ENCODE measurements around the gene KDM4B. TPM values are rescaled to one million over a fixed set of nuclear protein-coding genes. Genes with fewer than 3 reads are reported as not detected.

KDM4B gene
- total RNA-seq, 1 donor = 22.1 TPM

DNA sequence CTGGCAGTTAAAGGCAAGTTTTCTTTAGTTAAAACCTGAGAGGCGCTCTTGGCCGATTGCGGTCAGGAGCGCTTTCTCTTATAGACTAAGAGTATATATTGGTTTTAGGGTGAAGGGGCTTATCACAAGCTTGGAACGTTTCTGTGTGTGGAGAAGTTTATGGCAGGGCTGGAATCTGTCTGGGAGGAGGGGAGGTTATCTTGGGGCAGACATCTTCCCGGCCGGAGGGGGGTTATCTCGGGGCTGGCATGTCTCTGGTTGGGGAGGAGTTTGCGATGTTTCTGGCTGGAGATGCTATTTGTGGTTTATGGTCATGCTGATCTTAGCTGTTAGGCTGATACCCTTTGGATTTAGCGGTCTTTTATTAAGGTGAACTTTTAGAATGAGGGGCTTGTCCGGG is 18.3 kb downstream of the KDM4B start:
- Histone ChIP-seq H4K20me1 (ENCODE audit: insufficient read depth, low read length) (peaks cover 71% of the 10 kb centered on the region), H2AFZ (ENCODE audit: low read length) (no peak overlapping the region), H3K4me3 (ENCODE audit: insufficient read depth, low read length) (no peak overlapping the region), H3K4me1 (ENCODE audit: insufficient read depth, low read length) (peaks cover 23% of the 10 kb centered on the region), H3K27me3 (ENCODE audit: insufficient read depth, low read length) (no peaks in the 10 kb centered on the region), H3K36me3 (ENCODE audit: insufficient read depth, low read length) (peaks cover 5% of the 10 kb centered on the region), H3K9me3 (ENCODE audit: low read depth, low read length) (no peaks in the 10 kb centered on the region), H3K27ac (ENCODE audit: low read depth, low read length) (peak overlapping the region; percentile 69), H3K4me2 (ENCODE audit: insufficient read depth, low read length) (peak overlapping the region; percentile 71), H3K79me2 (ENCODE audit: insufficient read depth, low read length) (peaks cover 87% of the 10 kb centered on the region)
- TF ChIP-seq, protein P1, sequence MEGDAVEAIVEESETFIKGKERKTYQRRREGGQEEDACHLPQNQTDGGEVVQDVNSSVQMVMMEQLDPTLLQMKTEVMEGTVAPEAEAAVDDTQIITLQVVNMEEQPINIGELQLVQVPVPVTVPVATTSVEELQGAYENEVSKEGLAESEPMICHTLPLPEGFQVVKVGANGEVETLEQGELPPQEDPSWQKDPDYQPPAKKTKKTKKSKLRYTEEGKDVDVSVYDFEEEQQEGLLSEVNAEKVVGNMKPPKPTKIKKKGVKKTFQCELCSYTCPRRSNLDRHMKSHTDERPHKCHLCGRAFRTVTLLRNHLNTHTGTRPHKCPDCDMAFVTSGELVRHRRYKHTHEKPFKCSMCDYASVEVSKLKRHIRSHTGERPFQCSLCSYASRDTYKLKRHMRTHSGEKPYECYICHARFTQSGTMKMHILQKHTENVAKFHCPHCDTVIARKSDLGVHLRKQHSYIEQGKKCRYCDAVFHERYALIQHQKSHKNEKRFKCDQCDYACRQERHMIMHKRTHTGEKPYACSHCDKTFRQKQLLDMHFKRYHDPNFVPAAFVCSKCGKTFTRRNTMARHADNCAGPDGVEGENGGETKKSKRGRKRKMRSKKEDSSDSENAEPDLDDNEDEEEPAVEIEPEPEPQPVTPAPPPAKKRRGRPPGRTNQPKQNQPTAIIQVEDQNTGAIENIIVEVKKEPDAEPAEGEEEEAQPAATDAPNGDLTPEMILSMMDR (IDR thresholded peaks at IDR 0.05; ENCODE audit: extremely low read depth, low read depth, low read length) = no peak
- DNase-seq (ENCODE audit: insufficient read length, low spot score, missing footprints) = no peak

- no peak overlapping the region for H2AFZ ChIP-seq (ENCODE audit: low read length)
- TF ChIP-seq, protein P1 (IDR thresholded peaks at IDR 0.05; ENCODE audit: extremely low read depth, low read depth, low read length) = no peak
- peaks cover 89% of the 10 kb centered on the region for H3K79me2 ChIP-seq (ENCODE audit: insufficient read depth, low read length)
- H3K9me3 ChIP-seq (ENCODE audit: low read depth, low read length) = no peaks in the 10 kb centered on the region
- peaks cover 8% of the 10 kb centered on the region for H3K36me3 ChIP-seq (ENCODE audit: insufficient read depth, low read length)
- DNase-seq (ENCODE audit: insufficient read length, low spot score, missing footprints) = peak; percentile 29
- H3K27ac ChIP-seq (ENCODE audit: low read depth, low read length) = peak overlapping the region; percentile 69
- H4K20me1 ChIP-seq (ENCODE audit: insufficient read depth, low read length) = peaks cover 73% of the 10 kb centered on the region
- peak overlapping the region; percentile 71 for H3K4me2 ChIP-seq (ENCODE audit: insufficient read depth, low read length)
- no peaks in the 10 kb centered on the region for H3K27me3 ChIP-seq (ENCODE audit: insufficient read depth, low read length)
- H3K4me1 ChIP-seq (ENCODE audit: insufficient read depth, low read length) = peaks cover 23% of the 10 kb centered on the region
- no peak overlapping the region for H3K4me3 ChIP-seq (ENCODE audit: insufficient read depth, low read length)
Observed at GRCh38 chr19:4987692-4988370, 18.9 kb downstream of the KDM4B start.

DNA sequence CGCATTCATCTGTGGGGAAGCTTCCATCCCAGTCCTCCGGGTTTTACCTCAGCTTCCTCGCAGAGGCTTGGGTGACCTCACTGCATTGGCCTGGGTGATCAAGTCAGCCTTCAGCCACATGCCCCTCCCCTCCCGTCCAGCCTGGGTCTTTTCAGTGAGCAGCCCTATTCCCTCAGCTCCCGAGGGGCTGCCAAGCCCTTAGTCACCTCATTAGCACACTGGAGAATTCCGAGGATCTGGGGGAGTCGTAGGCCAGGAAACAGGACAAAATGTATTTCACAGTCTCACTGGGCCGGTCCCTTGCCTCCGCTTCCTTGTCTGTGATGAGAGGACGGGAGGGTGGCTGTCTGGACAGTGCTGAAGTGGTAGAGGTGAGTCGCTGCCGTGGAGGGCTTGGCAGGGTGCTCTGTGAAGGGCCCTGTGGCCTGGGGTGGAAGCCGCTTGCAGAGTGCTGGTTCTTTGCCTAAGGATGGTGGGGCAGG is 19.9 kb downstream of the KDM4B start:
- Histone ChIP-seq H4K20me1 (ENCODE audit: insufficient read depth, low read length) (peaks cover 67% of the 10 kb centered on the region), H3K4me1 (ENCODE audit: insufficient read depth, low read length) (peaks cover 23% of the 10 kb centered on the region), H3K4me3 (ENCODE audit: insufficient read depth, low read length) (peak overlapping the region; percentile 56), H2AFZ (ENCODE audit: low read length) (peak overlapping the region; percentile 56), H3K27me3 (ENCODE audit: insufficient read depth, low read length) (no peaks in the 10 kb centered on the region), H3K27ac (ENCODE audit: low read depth, low read length) (peak overlapping the region; percentile 69), H3K9me3 (ENCODE audit: low read depth, low read length) (no peaks in the 10 kb centered on the region), H3K79me2 (ENCODE audit: insufficient read depth, low read length) (peaks cover 88% of the 10 kb centered on the region), H3K4me2 (ENCODE audit: insufficient read depth, low read length) (peak overlapping the region; percentile 71), H3K36me3 (ENCODE audit: insufficient read depth, low read length) (peaks cover 8% of the 10 kb centered on the region)
- peak; percentile 95 for DNase-seq (ENCODE audit: insufficient read length, low spot score, missing footprints)
- TF ChIP-seq, protein P1 (IDR thresholded peaks at IDR 0.05; ENCODE audit: extremely low read depth, low read depth, low read length) = no peak

- Histone ChIP-seq H3K36me3 (ENCODE audit: insufficient read depth, low read length) (peaks cover 8% of the 10 kb centered on the region), H3K79me2 (ENCODE audit: insufficient read depth, low read length) (peaks cover 84% of the 10 kb centered on the region), H3K27ac (ENCODE audit: low read depth, low read length) (no peak overlapping the region), H3K4me1 (ENCODE audit: insufficient read depth, low read length) (peaks cover 23% of the 10 kb centered on the region), H3K4me2 (ENCODE audit: insufficient read depth, low read length) (no peak overlapping the region), H2AFZ (ENCODE audit: low read length) (no peak overlapping the region), H3K9me3 (ENCODE audit: low read depth, low read length) (no peaks in the 10 kb centered on the region), H4K20me1 (ENCODE audit: insufficient read depth, low read length) (peaks cover 64% of the 10 kb centered on the region), H3K4me3 (ENCODE audit: insufficient read depth, low read length) (no peak overlapping the region), H3K27me3 (ENCODE audit: insufficient read depth, low read length) (no peaks in the 10 kb centered on the region)
- no peak for DNase-seq (ENCODE audit: insufficient read length, low spot score, missing footprints)
- TF ChIP-seq, protein P1 (IDR thresholded peaks at IDR 0.05; ENCODE audit: extremely low read depth, low read depth, low read length) = no peak
Observed at GRCh38 chr19:4990306-4990705, 21.4 kb downstream of the KDM4B start.
